IgD-negative memory B cell (primary cell): ENCODE data around the gene RANBP3L. TPM values are rescaled to one million over a fixed set of nuclear protein-coding genes. Genes with fewer than 3 reads are reported as not detected.

Experiments
- H3K27ac Mint-ChIP-seq, 3 donors: one replicate each; pipeline ENCODE4 v1.8.0; 2020 to 2022; ENCODE audit warnings: mild to moderate bottlenecking in 3 of 3, mixed read lengths in 3 of 3, moderate library complexity in 1 of 3
- H3K27me3 Mint-ChIP-seq: one replicate; pipeline ENCODE4 v1.8.0; 2021; ENCODE audit warnings: mixed read lengths
- H3K36me3 Mint-ChIP-seq: one replicate; pipeline ENCODE4 v1.8.0; 2020; ENCODE audit warnings: mild to moderate bottlenecking, mixed read lengths
- H3K4me1 Mint-ChIP-seq, 3 donors: one replicate each; pipeline ENCODE4 v1.8.0; 2020 to 2022; ENCODE audit warnings: mixed read lengths in 3 of 3, mild to moderate bottlenecking in 1 of 3
- H3K4me3 Mint-ChIP-seq, 4 donors: one replicate each; pipeline ENCODE4 v1.8.0; 2020 to 2022; ENCODE audit warnings: mild to moderate bottlenecking in 4 of 4, mixed read lengths in 4 of 4, moderate library complexity in 3 of 4
- H3K9me3 Mint-ChIP-seq, 3 donors: one replicate each; pipeline ENCODE4 v1.8.0; 2020 to 2021; ENCODE audit warnings: mixed read lengths in 3 of 3, mild to moderate bottlenecking in 1 of 3
- polyA plus RNA-seq: library from polyadenylated mRNA; unstranded; fragments of 300-500 nt; fragmentation: Illumina TruSeq; gene quantifications from one replicate; pipeline ENCODE4 v1.2.3, GENCODE V29; 2021

Gene RANBP3L
- polyA plus RNA-seq, 1 donor from 2014 or later = not detected

DNA sequence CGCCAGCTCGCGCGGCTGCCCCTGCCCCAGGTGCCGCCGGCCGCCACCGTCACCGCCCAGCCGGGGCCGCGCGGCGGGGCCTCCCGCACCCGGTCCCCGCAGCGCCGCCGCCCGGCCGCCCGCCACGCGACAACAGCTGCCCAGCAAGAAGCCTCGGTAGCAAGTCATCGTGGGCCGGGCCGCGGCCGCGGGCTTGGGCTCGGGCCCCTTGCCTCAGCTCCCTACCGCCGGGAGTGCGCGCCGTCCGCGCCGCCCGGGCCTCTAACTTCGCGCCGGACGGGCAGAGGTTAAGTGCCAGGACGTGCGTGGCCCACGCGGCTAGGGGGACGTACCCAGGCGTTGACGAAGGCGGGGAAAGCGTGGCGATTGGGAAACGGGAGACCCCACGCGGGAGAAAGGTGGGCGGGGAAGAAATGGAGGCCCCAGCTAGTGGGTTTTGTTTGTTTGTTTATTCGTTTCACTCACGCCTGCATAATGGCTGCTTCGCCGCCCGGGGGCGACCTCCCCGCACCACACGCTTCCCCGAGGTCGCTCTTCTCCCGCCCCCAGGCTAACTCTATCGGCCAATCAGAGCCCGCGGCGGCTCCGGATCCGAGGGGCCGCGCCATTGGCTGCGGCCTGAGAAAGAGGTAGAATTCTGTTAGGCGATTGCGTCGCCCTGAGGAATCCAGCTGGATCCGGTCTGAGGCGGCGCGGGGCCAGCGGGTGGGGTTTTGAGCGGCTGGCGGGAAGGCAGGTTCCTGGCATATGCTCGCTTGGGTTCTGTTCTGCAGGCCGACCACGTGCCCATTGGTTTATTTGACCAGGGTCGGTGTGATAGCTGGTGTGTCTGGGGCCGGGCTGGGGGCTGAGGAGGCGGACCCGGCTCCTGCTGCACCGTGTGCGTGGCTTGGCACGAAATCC is 59.8 kb downstream of the RANBP3L start, which contains the start of gene NADK2:
Gene NADK2 (minus strand): TSS at position 295 of the 903 bp plus-strand sequence. CDS start 127 bp downstream, at position 168.
- Mint-ChIP-seq H3K4me3 (peak within 1 kb of the TSS; percentile 92 to 99 (median 96)), H3K9me3 (no peaks in the 10 kb centered on the region), H3K27me3 (no peaks in the 10 kb centered on the region), H3K36me3 (no peaks in the 10 kb centered on the region), H3K27ac (peak within 1 kb of the TSS; percentile 93 to 96 (median 93)), H3K4me1 (peaks cover 23 to 42% (median 42%) of the 10 kb centered on the region in 3 donors)

DNA sequence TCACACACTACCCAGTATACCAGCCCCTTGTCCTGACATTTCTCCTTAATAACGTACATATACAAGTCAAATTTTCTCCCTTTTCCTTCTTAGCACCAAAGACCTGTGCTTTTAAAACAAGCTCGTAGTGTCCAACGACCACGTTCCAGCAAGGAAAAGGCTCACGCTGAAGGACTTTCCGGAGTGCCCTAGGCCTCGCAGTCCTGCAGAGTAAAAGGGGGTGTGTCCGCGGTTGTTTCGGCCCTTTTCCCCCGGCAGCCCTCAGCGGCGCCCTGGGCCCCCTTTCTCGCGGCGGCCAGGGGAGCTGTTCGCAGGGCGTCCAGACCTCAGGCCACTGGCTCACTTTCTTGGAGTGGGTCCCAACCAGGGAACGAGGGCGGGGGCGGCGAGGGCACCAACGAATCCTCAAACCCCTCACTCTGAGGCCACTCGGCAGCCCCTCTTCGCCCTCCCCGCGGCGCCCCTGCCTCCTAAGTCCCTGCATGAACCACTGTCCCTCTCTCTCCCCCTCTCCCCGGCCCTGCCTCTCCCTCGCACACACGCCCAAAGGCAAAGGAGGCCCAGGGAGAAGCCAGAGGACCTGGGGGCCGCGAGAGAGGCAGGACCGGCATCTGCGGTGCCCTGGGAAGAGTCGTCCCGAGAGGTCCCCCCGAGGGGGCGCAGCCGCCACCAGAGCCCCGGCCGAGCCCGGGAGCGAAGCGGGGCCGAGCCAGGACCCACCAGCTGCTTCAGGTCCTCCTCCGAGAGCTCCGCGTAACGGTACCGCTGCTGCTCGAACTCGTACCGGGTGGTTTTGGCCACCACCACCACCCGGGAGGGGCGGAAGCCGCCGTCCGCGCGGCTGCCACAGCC is 60.7 kb downstream of the RANBP3L start:
- Mint-ChIP-seq H3K36me3 (no peaks in the 10 kb centered on the region), H3K4me1 (peaks cover 30 to 48% (median 46%) of the 10 kb centered on the region in 3 donors), H3K27me3 (no peaks in the 10 kb centered on the region), H3K4me3 (peak overlapping the region; percentile 83 to 93 (median 88)), H3K9me3 (no peaks in the 10 kb centered on the region), H3K27ac (peak overlapping the region; percentile 85 to 93 (median 90))

DNA sequence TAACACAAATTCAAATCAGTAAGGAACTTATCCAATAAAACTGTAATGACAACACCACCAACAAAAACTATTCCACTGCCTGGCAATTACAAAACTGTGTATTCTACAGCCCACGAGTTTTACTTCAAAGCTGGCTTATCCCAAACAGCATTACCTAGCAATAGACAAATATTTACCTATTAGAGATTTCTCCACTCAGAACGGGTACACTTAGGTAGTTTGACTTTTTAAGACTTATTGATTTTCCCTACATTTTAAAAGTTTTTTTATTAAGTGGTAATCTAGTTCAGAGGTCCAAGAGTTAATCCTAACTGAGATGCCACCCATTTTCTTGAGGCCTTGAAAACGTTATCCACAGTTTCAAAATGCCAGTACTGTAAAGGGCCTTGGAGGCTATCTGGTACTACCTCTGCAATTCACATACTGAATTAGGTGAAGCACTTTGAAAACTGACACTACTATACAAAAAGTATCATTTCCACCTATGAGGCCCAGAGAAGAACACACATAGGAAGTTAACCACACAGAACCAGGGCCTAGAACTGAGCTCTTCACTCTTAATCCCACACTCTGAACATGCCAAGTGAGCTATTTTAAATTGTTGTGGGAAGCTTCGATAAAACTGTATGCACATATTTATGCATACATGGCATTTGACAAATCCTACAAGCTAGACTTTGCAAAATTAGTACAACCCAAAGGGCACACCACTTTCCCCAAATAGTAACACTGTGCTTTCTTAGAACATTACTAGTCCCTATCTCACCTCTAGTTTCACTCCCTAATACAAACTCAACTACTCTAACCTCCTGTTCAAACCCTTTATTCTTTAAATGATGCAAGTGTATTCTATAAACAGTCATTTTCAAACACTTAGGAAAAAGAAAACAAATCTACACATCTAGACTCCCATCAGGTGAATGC is 62.1 kb downstream of the RANBP3L start:
- Mint-ChIP-seq H3K9me3 (no peaks in the 10 kb centered on the region), H3K4me3 (peak overlapping the region; percentile 83 to 93 (median 88)), H3K27me3 (no peaks in the 10 kb centered on the region), H3K27ac (peak overlapping the region; percentile 85 to 93 (median 90)), H3K4me1 (peaks cover 30 to 48% (median 46%) of the 10 kb centered on the region in 3 donors), H3K36me3 (no peaks in the 10 kb centered on the region)

DNA sequence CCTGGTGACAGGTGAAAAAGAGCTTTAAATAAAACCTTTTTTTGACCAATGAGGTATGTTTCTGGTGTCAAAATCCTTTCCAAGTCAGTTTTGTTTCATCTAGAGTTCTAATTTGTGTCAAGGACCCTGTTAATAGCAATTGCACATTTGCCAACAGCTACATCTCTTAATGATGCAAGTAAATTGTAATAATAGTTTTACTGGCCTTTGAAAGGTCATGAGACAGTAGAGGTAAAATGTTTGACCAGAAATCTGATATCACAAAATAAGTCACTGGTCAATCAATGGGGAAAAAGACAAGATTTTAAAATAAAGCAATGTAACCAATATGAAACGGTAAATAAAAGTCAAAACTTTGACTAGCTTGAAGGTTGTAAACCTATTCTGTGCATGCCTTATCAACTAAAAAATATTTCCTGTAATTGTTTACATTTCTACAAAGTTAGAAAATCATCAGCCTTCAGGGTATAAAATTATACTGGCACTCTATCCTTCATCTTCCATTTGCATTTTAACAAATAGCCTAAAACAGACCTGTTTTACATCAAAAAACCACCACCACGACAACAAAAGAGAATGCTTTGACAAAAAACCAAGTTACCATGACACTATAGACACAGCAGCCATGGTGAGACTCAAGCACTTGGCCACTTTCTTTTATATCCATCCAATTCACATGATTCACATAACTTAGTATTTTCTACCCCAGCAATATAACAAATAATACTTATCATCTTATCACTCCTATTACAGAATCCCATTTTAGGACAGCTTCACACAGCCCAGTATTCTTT is 63.0 kb downstream of the RANBP3L start:
- Mint-ChIP-seq H3K27ac (peak overlapping the region; percentile 27 to 85 (median 33)), H3K4me1 (peaks cover 27 to 45% (median 41%) of the 10 kb centered on the region in 3 donors), H3K36me3 (peaks cover 2% of the 10 kb centered on the region), H3K4me3 (peak overlapping the region in 3 of 4 donors; percentile 24 to 89 (median 69)), H3K9me3 (no peaks in the 10 kb centered on the region), H3K27me3 (no peaks in the 10 kb centered on the region)

DNA sequence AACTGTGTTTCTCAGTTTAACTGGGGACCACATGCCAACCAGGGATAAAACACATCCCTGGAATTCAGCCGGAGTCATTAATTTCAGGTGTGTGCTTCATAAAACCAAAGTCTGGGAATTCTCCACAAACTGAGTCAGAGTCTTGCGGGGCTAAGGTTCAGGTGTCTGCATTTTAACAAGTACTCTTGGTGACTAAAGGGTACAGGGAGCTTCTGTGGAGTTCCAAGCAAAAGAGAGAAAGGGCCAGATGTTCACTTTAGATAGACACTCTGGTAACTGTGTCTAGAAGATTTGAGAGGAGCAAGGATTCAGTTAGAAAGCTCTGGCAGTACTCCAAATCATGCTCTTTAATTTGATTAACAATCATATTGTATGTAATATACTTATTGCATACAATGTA is 64.0 kb downstream of the RANBP3L start:
- Mint-ChIP-seq H3K27ac (peak overlapping the region in 1 of 3 donors; percentile 47), H3K4me1 (peaks cover 29 to 41% (median 38%) of the 10 kb centered on the region in 3 donors), H3K4me3 (peak overlapping the region in 1 of 4 donors; percentile 89), H3K27me3 (no peaks in the 10 kb centered on the region), H3K36me3 (peaks cover 3% of the 10 kb centered on the region), H3K9me3 (no peaks in the 10 kb centered on the region)

DNA sequence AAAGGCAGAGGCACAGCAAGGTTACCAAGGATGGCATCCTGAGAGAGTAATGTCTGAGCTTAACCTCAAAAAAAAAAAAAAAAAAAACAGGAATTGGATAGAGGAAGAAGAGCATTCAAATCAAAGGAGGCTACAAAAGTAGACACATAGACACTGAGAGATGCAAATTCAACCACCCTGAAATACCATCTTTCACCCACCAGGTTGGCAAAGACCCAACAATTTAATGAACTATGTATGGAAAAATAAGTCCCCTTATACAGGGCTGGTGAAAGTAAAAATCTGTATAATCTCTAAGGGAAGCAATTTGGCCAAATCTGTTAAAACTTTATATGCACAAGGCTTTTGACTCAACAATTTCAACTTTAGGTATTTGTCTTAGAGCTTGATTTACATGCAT is 64.9 kb downstream of the RANBP3L start:
- peaks cover 33 to 37% (median 33%) of the 10 kb centered on the region in 3 donors for H3K4me1 Mint-ChIP-seq
- H3K4me3 Mint-ChIP-seq = peak overlapping the region in 2 of 4 donors; percentile 88 to 91
- no peaks in the 10 kb centered on the region for H3K27me3 Mint-ChIP-seq
- peaks cover 7% of the 10 kb centered on the region for H3K36me3 Mint-ChIP-seq
- no peak overlapping the region for H3K27ac Mint-ChIP-seq
- no peaks in the 10 kb centered on the region for H3K9me3 Mint-ChIP-seq

DNA sequence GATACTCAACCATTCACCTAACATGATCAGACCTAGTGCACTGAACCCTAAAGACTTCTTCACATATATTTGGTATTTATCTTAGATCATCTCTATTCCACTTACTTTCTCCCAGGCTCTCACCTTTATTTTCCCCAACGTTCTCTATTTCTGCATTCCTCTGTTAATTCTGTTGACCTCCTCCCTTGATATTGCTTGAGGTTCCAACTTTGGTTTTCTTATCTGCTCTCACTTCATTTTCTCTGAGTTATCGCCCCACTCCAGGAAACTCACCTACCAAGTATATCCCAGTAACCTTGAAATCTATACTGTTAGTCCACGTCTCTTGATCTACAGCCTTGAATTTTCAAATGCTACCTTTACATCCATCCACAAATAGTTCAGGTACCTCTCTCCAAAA is 69.2 kb downstream of the RANBP3L start:
- H3K36me3 Mint-ChIP-seq = peaks cover 7% of the 10 kb centered on the region
- no peaks in the 10 kb centered on the region for H3K9me3 Mint-ChIP-seq
- no peak overlapping the region for H3K4me3 Mint-ChIP-seq
- no peaks in the 10 kb centered on the region for H3K27me3 Mint-ChIP-seq
- no peak overlapping the region for H3K27ac Mint-ChIP-seq
- peaks cover 7 to 17% (median 11%) of the 10 kb centered on the region in 3 donors for H3K4me1 Mint-ChIP-seq

DNA sequence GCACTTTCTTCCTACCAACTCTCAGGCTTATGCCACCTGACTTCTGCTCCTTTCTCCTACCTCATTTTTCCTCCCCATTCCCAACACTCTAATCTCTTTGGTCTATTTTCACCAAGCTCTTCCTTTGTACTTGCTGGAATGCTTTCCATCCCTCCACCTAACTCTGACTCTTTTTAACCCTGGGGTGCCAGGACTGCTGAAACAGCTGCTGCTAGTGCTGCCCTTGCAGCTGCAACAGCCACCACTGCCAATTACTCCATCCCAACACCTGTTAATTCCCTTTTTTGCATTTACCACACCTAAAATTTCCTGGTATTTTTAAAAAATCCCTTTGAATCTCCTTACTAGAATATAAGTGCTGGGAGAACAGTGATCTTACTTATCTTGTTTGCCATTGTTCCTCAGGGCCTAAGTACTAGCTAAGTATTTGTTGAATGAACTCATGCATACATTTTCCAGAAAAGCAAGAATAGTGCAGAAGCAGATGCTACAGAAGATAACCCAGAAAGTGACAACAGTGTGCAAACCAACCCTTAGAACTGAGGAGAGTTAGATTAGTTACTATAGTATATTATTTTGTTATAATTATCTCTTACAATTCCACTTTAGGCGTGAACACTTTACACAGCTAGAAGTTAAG is 71.4 kb downstream of the RANBP3L start:
- H3K9me3 Mint-ChIP-seq = no peaks in the 10 kb centered on the region
- peak overlapping the region in 1 of 4 donors; percentile 24 for H3K4me3 Mint-ChIP-seq
- peaks cover 0 to 9% (median 4%) of the 10 kb centered on the region in 3 donors for H3K4me1 Mint-ChIP-seq
- peaks cover 10% of the 10 kb centered on the region for H3K36me3 Mint-ChIP-seq
- no peak overlapping the region for H3K27ac Mint-ChIP-seq
- no peaks in the 10 kb centered on the region for H3K27me3 Mint-ChIP-seq

DNA sequence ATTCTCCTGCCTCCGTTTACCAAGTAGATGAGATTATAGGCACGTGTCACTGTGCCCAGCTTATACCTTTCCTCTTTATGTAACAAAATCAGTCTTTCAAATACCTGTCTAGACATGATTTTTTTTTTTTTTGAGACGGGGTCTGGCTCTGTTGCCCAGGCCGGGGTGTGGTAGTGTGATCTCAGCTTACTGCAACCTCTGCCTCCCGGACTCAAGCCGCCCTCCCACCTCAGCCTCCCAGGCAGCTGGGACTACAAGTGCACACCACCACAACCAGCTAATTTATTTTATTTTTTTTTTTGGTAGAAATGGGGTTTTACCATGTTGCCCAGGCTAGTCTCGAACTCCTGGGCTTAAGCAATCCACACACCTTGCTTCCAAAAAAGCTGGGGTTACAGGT is 73.2 kb downstream of the RANBP3L start:
- no peak overlapping the region for H3K27ac Mint-ChIP-seq
- no peaks in the 10 kb centered on the region for H3K27me3 Mint-ChIP-seq
- no peak overlapping the region for H3K4me3 Mint-ChIP-seq
- peaks cover 8% of the 10 kb centered on the region for H3K36me3 Mint-ChIP-seq
- no peaks in the 10 kb centered on the region for H3K9me3 Mint-ChIP-seq
- peaks cover 0 to 9% (median 4%) of the 10 kb centered on the region in 3 donors for H3K4me1 Mint-ChIP-seq

DNA sequence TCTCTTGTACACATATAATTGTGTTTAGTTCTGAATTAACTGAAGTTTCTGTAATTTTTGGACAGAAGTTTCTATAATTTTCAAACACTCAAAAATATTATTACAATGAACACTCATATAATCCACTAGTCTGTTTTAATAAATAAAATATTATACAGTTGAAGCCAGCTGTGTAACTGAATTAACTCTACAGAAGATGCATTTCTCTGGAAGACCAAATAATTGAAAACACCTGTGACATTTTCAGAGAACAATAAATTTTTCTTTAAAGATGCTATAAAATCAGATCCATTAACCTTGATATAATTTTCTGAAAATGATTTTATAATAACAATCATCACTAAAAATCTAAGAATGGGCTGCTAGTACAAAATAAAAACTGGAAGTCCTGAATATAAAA is 74.7 kb downstream of the RANBP3L start:
- no peak overlapping the region for H3K27ac Mint-ChIP-seq
- H3K4me1 Mint-ChIP-seq = no peaks in the 10 kb centered on the region
- no peak overlapping the region for H3K4me3 Mint-ChIP-seq
- no peaks in the 10 kb centered on the region for H3K9me3 Mint-ChIP-seq
- no peaks in the 10 kb centered on the region for H3K27me3 Mint-ChIP-seq
- H3K36me3 Mint-ChIP-seq = peaks cover 3% of the 10 kb centered on the region

DNA sequence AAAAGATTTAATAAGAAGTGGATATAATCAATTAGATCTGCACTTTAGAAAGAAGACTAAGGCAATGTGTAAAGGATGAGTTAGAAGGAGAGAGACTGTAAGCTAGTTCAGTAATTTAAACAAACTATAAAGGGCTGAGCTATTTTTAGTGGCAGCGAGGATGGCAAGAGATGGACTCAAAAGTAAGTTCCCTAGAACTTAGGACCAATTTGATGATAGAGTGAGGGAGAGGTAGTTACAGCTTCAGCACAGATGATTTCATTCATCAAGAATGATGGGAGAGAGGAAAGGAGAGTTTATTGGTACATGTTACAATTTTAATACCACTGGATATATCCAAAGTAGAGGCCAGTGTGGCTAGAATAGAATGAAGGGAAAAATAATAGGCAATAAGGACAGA is 79.1 kb downstream of the RANBP3L start:
- Mint-ChIP-seq H3K36me3 (peaks cover 8% of the 10 kb centered on the region), H3K4me1 (no peaks in the 10 kb centered on the region), H3K27ac (no peak overlapping the region), H3K4me3 (no peak overlapping the region), H3K9me3 (no peaks in the 10 kb centered on the region), H3K27me3 (no peaks in the 10 kb centered on the region)

DNA sequence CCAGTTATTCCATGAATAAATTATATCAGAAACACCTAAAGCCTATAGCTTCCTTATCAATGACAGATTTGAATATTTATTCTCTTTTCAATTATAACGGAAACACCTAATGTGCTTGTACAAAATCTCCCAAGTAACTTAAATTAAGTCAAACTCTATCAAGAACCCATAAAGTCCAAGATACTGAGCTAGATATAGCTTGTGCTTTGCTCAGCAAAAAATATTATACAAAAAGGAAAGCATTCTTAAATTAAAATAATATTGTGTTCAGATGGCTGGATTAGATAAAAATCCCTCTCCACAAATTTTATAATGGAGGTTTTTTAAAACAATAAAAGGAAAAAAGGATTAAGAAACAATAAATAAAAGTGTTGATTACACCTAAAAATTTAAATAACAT is 83.7 kb downstream of the RANBP3L start:
- no peaks in the 10 kb centered on the region for H3K27me3 Mint-ChIP-seq
- no peak overlapping the region for H3K4me3 Mint-ChIP-seq
- H3K27ac Mint-ChIP-seq = no peak overlapping the region
- H3K36me3 Mint-ChIP-seq = peaks cover 6% of the 10 kb centered on the region
- H3K9me3 Mint-ChIP-seq = no peaks in the 10 kb centered on the region
- H3K4me1 Mint-ChIP-seq = peaks cover 0 to 2% (median 2%) of the 10 kb centered on the region in 3 donors

DNA sequence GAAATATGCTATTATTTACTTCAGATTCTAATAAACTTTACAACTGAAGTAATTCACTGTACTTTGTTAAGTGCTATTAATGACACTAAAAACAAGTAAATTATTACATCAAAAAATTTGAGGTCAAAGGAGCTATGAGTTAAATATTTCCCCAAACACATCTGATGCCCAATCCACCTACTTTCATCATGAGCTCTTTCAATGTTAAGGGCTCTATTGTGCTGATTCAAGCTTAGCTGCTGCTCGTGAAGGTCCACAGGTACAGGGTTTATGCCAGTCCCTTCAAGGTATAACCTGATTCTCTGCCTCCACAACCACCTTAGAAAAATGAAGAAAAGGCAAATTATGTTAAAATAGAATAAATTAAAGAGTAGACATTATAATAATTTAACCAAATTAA is 84.1 kb downstream of the RANBP3L start:
- Mint-ChIP-seq H3K36me3 (peaks cover 6% of the 10 kb centered on the region), H3K4me3 (no peak overlapping the region), H3K4me1 (peaks cover 0 to 2% (median 2%) of the 10 kb centered on the region in 3 donors), H3K27ac (no peak overlapping the region), H3K27me3 (no peaks in the 10 kb centered on the region), H3K9me3 (no peaks in the 10 kb centered on the region)
